A549 (cell line): ENCODE measurements around the gene TRPM6. TPM values are rescaled to one million over a fixed set of nuclear protein-coding genes. Genes with fewer than 3 reads are reported as not detected.
A peak's percentile ranks its signal among the peaks of the same experiment; 100 is the strongest.

ENCODE experiments used
- ATAC-seq, 2 experiments: fragments of 200-7000 bp in 1 of 2; fragments of >200 bp in 1 of 2; cut with Nextera tagmentation in 1 of 2; cut with Tn5 transposase in 1 of 2; 3 replicates each; pipeline versions ENCODE4 v1.8.0 to v1.9.1; 2018 to 2020; ENCODE audit warnings: mild to moderate bottlenecking in 1 of 2, moderate library complexity in 1 of 2
- CTCF ChIA-PET: fragments of 300-600 bp; sonication (Branson Sonifier 250); formaldehyde crosslinking; extraction: SDS; loops from one replicate; lab custom pipeline; 2021; ENCODE audit warnings: antibody characterized with exemption, inconsistent platforms; lab: Yijun Ruan, JAX
- POLR2A ChIA-PET: fragments of 350-600 bp; formaldehyde crosslinking; extraction: SDS; loops from one replicate; lab custom pipeline; 2021; ENCODE audit warnings: antibody characterized with exemption, inconsistent platforms; lab: Yijun Ruan, JAX
- DNase-seq, 2 experiments: peaks; one replicate each; pipeline versions ENCODE4 v3.0.0 to v3.0.0-alpha.2; 2011 to 2016; ENCODE audit warnings: low read depth in 1 of 2, low spot score in 1 of 2
- FAIRE-seq: peaks from 2 replicates; lab custom pipeline; 2011; peaks lifted over from hg19 to GRCh38; lab: Jason Lieb, UNC
- H3K27ac ChIP-seq, 2 experiments: fragments of >200 bp; sonication (Bioruptor Twin); formaldehyde crosslinking; 3 replicates each; pipeline ENCODE4 v1.5.1; 2016 to 2017
- H3K4me1 ChIP-seq: fragments of >200 bp; sonication (Bioruptor Twin); formaldehyde crosslinking; 3 replicates; pipeline ENCODE4 v1.6.1; 2016
- H3K4me2 ChIP-seq: fragments of >200 bp; sonication (Bioruptor Twin); formaldehyde crosslinking; 3 replicates; pipeline ENCODE4 v1.6.1; 2016
- H3K4me3 ChIP-seq: fragments of >200 bp; sonication (Bioruptor Twin); formaldehyde crosslinking; 3 replicates; pipeline ENCODE4 v1.5.1; 2016
- H3K9me3 ChIP-seq: fragments of >200 bp; sonication (Bioruptor Twin); formaldehyde crosslinking; 3 replicates; pipeline ENCODE4 v1.6.1; 2016
- ATOH8 ChIP-seq: fragments of 250-450 bp; sonication (Bioruptor Pico); IDR thresholded peaks from 2 replicates; pipeline ENCODE4 v1.5.0; 2020; ENCODE audit warnings: low read depth, mild to moderate bottlenecking, moderate library complexity
- CBX2 ChIP-seq: fragments of 200-600 bp; sonication (generic); IDR thresholded peaks from 2 replicates; pipeline ENCODE4 v1.6.1; 2016; ENCODE audit warnings: low read depth, mild to moderate bottlenecking, borderline replicate concordance
- CEBPB ChIP-seq, 2 experiments: fragments of >200 bp in 1 of 2; sonication (Bioruptor Twin) in 1 of 2; formaldehyde crosslinking in 1 of 2; IDR thresholded peaks; 2 replicates each; pipeline ENCODE4 v1.6.1; 2012 to 2016
- CHD4 ChIP-seq: fragments of 200-600 bp; sonication (generic); IDR thresholded peaks from 2 replicates; pipeline ENCODE4 v1.6.1; 2016; ENCODE audit warnings: antibody characterized with exemption, mild to moderate bottlenecking, borderline replicate concordance
- ESRRA ChIP-seq: fragments of 150-350 bp; IDR thresholded peaks from 2 replicates; pipeline ENCODE4 v1.6.1; 2014; ENCODE audit warnings: mild to moderate bottlenecking, low read length, borderline replicate concordance
- FOSB ChIP-seq: fragments of 250-450 bp; sonication (Bioruptor Pico); IDR thresholded peaks from 2 replicates; pipeline ENCODE4 v1.5.0; 2020; ENCODE audit warnings: mild to moderate bottlenecking, moderate library complexity
- GATA3 ChIP-seq: IDR thresholded peaks from 2 replicates; pipeline ENCODE4 v1.6.1; 2012; ENCODE audit warnings: borderline replicate concordance
- JUN ChIP-seq, 2 experiments: fragments of >200 bp; sonication (Bioruptor Twin); formaldehyde crosslinking; IDR thresholded peaks; 2 replicates in 1 of 2; 3 replicates in 1 of 2; pipeline ENCODE4 v1.6.1; 2016 to 2017
- KDM5A ChIP-seq: fragments of 200-600 bp; sonication (generic); IDR thresholded peaks from 2 replicates; pipeline ENCODE4 v1.6.1; 2016; ENCODE audit warnings: antibody characterized with exemption, mild to moderate bottlenecking
- MAFK ChIP-seq: fragments of 450-650 bp; IDR thresholded peaks from 2 replicates; pipeline ENCODE4 v1.6.1; 2014; ENCODE audit not compliant: partially characterized antibody
- NFE2L2 ChIP-seq: fragments of 150-350 bp; conservative IDR thresholded peaks from 2 replicates; pipeline ENCODE4 v1.6.1; 2014; ENCODE audit warnings: low read length
- NPAS2 ChIP-seq: fragments of 250-450 bp; sonication (Bioruptor Pico); IDR thresholded peaks from 2 replicates; pipeline ENCODE4 v1.8.0; 2022; ENCODE audit warnings: mild to moderate bottlenecking, moderate library complexity, borderline replicate concordance
- PBX3 ChIP-seq: IDR thresholded peaks from 2 replicates; pipeline ENCODE4 v1.6.1; 2012
- POLR2A ChIP-seq: IDR thresholded peaks from 2 replicates; pipeline ENCODE4 v1.6.1; 2012; ENCODE audit warnings: mild to moderate bottlenecking, low read length
- POLR2AphosphoS2 ChIP-seq: conservative IDR thresholded peaks from 2 replicates; pipeline ENCODE4 v1.6.1; 2012; ENCODE audit warnings: low read length, improper control_type of control experiment, inconsistent platforms
- TFCP2L1 ChIP-seq: fragments of 250-450 bp; sonication (Bioruptor Pico); IDR thresholded peaks from 2 replicates; pipeline ENCODE4 v1.5.0; 2021; ENCODE audit warnings: mild to moderate bottlenecking
- ZC3H11A ChIP-seq: fragments of 450-650 bp; IDR thresholded peaks from 2 replicates; pipeline ENCODE4 v1.6.1; 2014; ENCODE audit warnings: antibody characterized with exemption, mild to moderate bottlenecking
- ZSCAN20 ChIP-seq: fragments of 250-450 bp; sonication (Bioruptor Pico); IDR thresholded peaks from 2 replicates; pipeline ENCODE4 v1.8.0; 2022; ENCODE audit warnings: mild to moderate bottlenecking, moderate library complexity
- WGBS: methylation state at CpG from one replicate; pipeline ENCODE4 v1.1.6; 2017; ENCODE audit errors: missing lambda C conversion rate; 5-methylcytosine and 5-hydroxymethylcytosine counted together
- polyA plus RNA-seq, 4 experiments: library from polyadenylated mRNA; depleted of rRNA in 3 of 4; stranded (reverse); fragments of >200 nt; fragmentation: RNase III in 1 of 4; extraction: RNeasy Plus Mini Kit Qiagen cat#74134 plus additional on column Dnase treatment in 1 of 4; gene quantifications; 2 replicates in 3 of 4; 3 replicates in 1 of 4; pipeline ENCODE4 v1.2.3, GENCODE V29; 2011 to 2017
- TF ChIP-seq, protein P1 (sequence below): IDR thresholded peaks from 2 replicates; pipeline ENCODE4 v1.6.1; 2012; ENCODE audit warnings: low read depth, borderline replicate concordance
- TF ChIP-seq, protein P2 (sequence below): fragments of 450-650 bp; IDR thresholded peaks from 2 replicates; pipeline ENCODE4 v1.6.1; 2014; ENCODE audit warnings: antibody characterized with exemption
- TF ChIP-seq, protein P3 (sequence below): fragments of >200 bp; sonication (Bioruptor Twin); formaldehyde crosslinking; IDR thresholded peaks from 3 replicates; pipeline ENCODE4 v1.6.1; 2016

TRPM6 gene
- polyA plus RNA-seq, 2 of the 4 experiments (the other 2 are of a cell fraction) = 1.5 to 2.1 TPM

- peak in 1 of 2 experiments; percentile 37; a peak in 1 of 6 replicates for ATAC-seq
- 38% methylated on average over 5 of the region's 5 CpGs for WGBS
- POLR2A ChIA-PET = no interaction called here
- Histone ChIP-seq H3K9me3 (no peaks in the 10 kb centered on the region), H3K4me1 (no peaks in the 10 kb centered on the region), H3K27ac (no peak overlapping the region), H3K4me3 (no peak overlapping the region), H3K4me2 (no peak overlapping the region)
- no peak for TF ChIP-seq NFE2L2
- no peak for TF ChIP-seq ATOH8
- TF ChIP-seq PBX3 = no peak
- TF ChIP-seq, protein P1, sequence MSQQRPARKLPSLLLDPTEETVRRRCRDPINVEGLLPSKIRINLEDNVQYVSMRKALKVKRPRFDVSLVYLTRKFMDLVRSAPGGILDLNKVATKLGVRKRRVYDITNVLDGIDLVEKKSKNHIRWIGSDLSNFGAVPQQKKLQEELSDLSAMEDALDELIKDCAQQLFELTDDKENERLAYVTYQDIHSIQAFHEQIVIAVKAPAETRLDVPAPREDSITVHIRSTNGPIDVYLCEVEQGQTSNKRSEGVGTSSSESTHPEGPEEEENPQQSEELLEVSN = no peak
- TF ChIP-seq FOSB (CRISPR knock-in tag) = no peak
- no peak for FAIRE-seq
- DNase-seq = no peak
- CTCF ChIA-PET = interaction anchor here (1.4 to 1.8 kb wide), 3 partner anchors 13 to 21 kb away, joined by 3 to 6 read pairs (median 4); no protein-coding TSS in a partner anchor
Observed at GRCh38 chr9:74721696-74722660, 165.7 kb downstream of the TRPM6 start.

- Histone ChIP-seq H3K4me2 (no peak overlapping the region), H3K4me3 (no peak overlapping the region), H3K9me3 (no peaks in the 10 kb centered on the region), H3K4me1 (no peaks in the 10 kb centered on the region), H3K27ac (no peak overlapping the region)
- CTCF ChIA-PET = no interaction called here
- POLR2A ChIA-PET = no interaction called here
- DNase-seq (no peak), ATAC-seq (no peak), FAIRE-seq (no peak)
- WGBS = 11% methylated on average over 1 of the region's 1 CpG
- no peak for TF ChIP-seq KDM5A
- TF ChIP-seq, protein P2, sequence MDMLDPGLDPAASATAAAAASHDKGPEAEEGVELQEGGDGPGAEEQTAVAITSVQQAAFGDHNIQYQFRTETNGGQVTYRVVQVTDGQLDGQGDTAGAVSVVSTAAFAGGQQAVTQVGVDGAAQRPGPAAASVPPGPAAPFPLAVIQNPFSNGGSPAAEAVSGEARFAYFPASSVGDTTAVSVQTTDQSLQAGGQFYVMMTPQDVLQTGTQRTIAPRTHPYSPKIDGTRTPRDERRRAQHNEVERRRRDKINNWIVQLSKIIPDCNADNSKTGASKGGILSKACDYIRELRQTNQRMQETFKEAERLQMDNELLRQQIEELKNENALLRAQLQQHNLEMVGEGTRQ = 0 out of 2 replicates have a peak, but pooled peaks have one; percentile 5
Observed at GRCh38 chr9:74719306-74719705, 168.4 kb downstream of the TRPM6 start.

GRCh38 chr9:74718709-74719108 is 169.0 kb downstream of the TRPM6 start:
- Histone ChIP-seq H3K27ac (no peak overlapping the region), H3K4me2 (no peak overlapping the region), H3K4me3 (no peak overlapping the region), H3K4me1 (no peaks in the 10 kb centered on the region), H3K9me3 (no peaks in the 10 kb centered on the region)
- WGBS = 69% methylated on average over 2 of the region's 2 CpGs
- FAIRE-seq (no peak), ATAC-seq (no peak), DNase-seq (no peak)
- TF ChIP-seq MAFK (peak; percentile 96), POLR2A (no peak)
- ChIA-PET CTCF (interaction anchor here (0.8 kb wide), 1 partner anchor 25 kb away, joined by 3 read pairs; no protein-coding TSS in a partner anchor), POLR2A (no interaction called here)

GRCh38 chr9:74711341-74711740 is 176.4 kb downstream of the TRPM6 start:
- Histone ChIP-seq H3K4me2 (no peak overlapping the region), H3K27ac (no peak overlapping the region)
- ATAC-seq = no peak
- CTCF ChIA-PET = interaction anchor here (0.6 kb wide), 1 partner anchor 433 kb away, joined by 3 read pairs; no protein-coding TSS in a partner anchor
- TF ChIP-seq NPAS2 (CRISPR knock-in tag) (no peak), ESRRA (no peak), CHD4 (no peak), JUN (IDR thresholded peaks at IDR 0.05) (no peak), POLR2A (no peak), ZC3H11A (no peak), POLR2AphosphoS2 (no peak), ZSCAN20 (no peak), TFCP2L1 (CRISPR knock-in tag) (no peak), CBX2 (no peak), CEBPB (IDR thresholded peaks at IDR 0.05) (no peak), GATA3 (no peak)
- TF ChIP-seq, protein P3, sequence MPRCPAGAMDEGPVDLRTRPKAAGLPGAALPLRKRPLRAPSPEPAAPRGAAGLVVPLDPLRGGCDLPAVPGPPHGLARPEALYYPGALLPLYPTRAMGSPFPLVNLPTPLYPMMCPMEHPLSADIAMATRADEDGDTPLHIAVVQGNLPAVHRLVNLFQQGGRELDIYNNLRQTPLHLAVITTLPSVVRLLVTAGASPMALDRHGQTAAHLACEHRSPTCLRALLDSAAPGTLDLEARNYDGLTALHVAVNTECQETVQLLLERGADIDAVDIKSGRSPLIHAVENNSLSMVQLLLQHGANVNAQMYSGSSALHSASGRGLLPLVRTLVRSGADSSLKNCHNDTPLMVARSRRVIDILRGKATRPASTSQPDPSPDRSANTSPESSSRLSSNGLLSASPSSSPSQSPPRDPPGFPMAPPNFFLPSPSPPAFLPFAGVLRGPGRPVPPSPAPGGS = no peak
- TF ChIP-seq, all 56 proteins: peak for 0
- DNase-seq (no peak), FAIRE-seq (no peak)
- H3K4me3 ChIP-seq = no peak overlapping the region
- H3K4me1 ChIP-seq = no peaks in the 10 kb centered on the region
- POLR2A ChIA-PET = no interaction called here
- WGBS = 74% methylated on average over 5 of the region's 5 CpGs
- no peaks in the 10 kb centered on the region for H3K9me3 ChIP-seq
